Embryonic facial prominence (tissue), 1 donor: ENCODE data around the gene CHD9.

Source experiments
- DNase-seq: peaks from one replicate; pipeline ENCODE4 v3.0.0-alpha.2; 2016; ENCODE audit errors: extremely low spot score

CHD9 gene

GRCh38 chr16:53370827-53371226, 316.0 kb downstream of the CHD9 start:
- no peak for DNase-seq

GRCh38 chr16:53372992-53373871, 318.4 kb downstream of the CHD9 start:
- DNase-seq, result no peak

GRCh38 chr16:53374800-53375199, 320.0 kb downstream of the CHD9 start:
- DNase-seq, result no peak

GRCh38 chr16:53378138-53378537, 323.3 kb downstream of the CHD9 start:
- no peak for DNase-seq
